Measurements from ENCODE around the gene GALNT16.
"Not testable (repeated sequence)": the region's sequence is repeated elsewhere in the genome, so short reads cannot be mapped to it uniquely, and the experiment has no call there.

Gene GALNT16

DNA sequence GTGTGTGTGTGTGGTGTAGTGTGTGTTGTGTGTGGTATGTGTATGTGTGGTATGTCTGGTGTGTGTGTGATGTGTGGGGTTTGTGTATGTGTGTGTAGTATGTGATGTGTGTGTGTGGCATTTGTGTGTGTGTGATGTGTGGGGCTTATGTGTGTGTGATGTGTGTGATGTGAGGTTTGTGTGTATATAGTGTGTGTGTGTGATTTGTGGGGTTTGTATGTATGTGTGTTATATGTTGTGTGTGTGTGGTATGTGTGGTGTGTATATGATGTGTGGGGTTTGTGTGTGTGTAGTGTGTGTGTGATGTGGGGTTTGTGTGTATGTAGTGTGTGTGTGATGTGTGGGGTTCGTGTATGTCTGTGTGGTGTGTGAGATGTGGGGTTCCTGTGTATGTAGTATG is 9.4 kb downstream of the GALNT16 start:
- Histone ChIP-seq H3K4me3 (ENCODE audit: low read length) (no peak overlapping the region), H3K36me3 (ENCODE audit: insufficient read depth, low read length) (no peaks in the 10 kb centered on the region), H3K4me1 (ENCODE audit: insufficient read depth, low read length) (no peaks in the 10 kb centered on the region), H3K9me3 (ENCODE audit: insufficient read depth, low read depth, low read length) (no peaks in the 10 kb centered on the region), H3K27ac (ENCODE audit: low read depth, low read length) (no peak overlapping the region), H3K9ac (ENCODE audit: low read depth, low read length) (no peak overlapping the region), H3K27me3 (ENCODE audit: insufficient read depth, low read length) (no peaks in the 10 kb centered on the region; the same call in 1 of the 2 replicates)
- 91% methylated on average over 1 of the region's 1 CpG for WGBS

- 80% methylated on average over 10 of the region's 10 CpGs for WGBS
- Histone ChIP-seq H3K9me3 (ENCODE audit: insufficient read depth, low read depth, low read length) (no peaks in the 10 kb centered on the region), H3K36me3 (ENCODE audit: insufficient read depth, low read length) (no peaks in the 10 kb centered on the region), H3K4me1 (ENCODE audit: insufficient read depth, low read length) (no peaks in the 10 kb centered on the region), H3K27ac (ENCODE audit: low read depth, low read length) (no peak overlapping the region), H3K27me3 (ENCODE audit: insufficient read depth, low read length) (no peaks in the 10 kb centered on the region; the same call in 1 of the 2 replicates), H3K4me3 (ENCODE audit: low read length) (no peak overlapping the region), H3K9ac (ENCODE audit: low read depth, low read length) (no peak overlapping the region)
Measured at GRCh38 chr14:69270097-69270496, 10.1 kb downstream of the GALNT16 start.

DNA sequence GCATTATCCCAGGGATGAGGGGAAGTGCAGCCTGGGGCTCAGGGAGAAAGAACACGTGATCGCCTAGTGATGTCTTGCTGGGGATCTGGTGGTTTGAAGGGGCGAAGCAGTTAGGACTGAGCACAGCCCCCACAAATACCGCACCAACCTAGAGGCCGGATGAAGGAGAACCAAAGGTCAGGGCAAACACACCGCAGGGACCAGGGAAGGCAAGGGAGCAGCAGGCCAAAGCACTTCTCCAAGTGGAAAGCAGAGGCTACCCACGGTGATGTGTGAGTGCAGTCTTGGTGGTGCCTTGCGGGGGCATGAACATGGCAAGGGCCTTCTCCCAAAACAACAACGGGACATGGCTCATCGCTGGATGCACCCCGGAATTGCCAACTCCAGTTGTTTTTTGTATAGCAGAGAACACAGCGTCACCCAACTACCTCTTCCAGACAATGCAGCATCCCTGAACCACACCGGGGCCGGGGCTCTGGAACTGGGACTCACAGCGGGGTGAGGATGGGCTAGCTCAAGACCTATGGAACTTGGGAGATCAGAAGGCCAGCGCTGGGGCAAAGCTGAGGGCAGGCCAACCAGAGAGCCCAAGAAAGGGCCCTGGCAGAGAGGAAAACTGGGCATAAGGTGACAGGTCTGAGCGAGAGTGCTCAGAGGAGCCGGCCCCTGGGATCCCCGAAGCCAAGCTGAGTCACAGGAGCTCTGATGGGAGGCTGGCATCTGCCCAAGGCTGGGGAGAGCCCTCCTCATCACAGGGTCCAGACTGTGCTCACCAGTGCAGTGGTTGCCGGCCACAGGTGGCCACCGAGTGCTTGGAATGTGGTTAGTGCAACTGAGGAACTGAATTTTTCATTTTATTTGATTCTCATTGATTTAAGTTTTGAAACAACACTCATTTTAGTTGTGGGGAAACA is 11.1 kb downstream of the GALNT16 start:
- no peaks in the 10 kb centered on the region for H3K9me3 ChIP-seq (ENCODE audit: insufficient read depth, low read depth, low read length)
- no peak overlapping the region for H3K27ac ChIP-seq (ENCODE audit: low read depth, low read length)
- H3K9ac ChIP-seq (ENCODE audit: low read depth, low read length), result no peak overlapping the region
- WGBS, result 92% methylated on average over 21 of the region's 21 CpGs
- no peaks in the 10 kb centered on the region for H3K4me1 ChIP-seq (ENCODE audit: insufficient read depth, low read length)
- H3K36me3 ChIP-seq (ENCODE audit: insufficient read depth, low read length), result no peaks in the 10 kb centered on the region
- no peaks in the 10 kb centered on the region for H3K27me3 ChIP-seq (ENCODE audit: insufficient read depth, low read length)
- H3K4me3 ChIP-seq (ENCODE audit: low read length), result no peak overlapping the region

DNA sequence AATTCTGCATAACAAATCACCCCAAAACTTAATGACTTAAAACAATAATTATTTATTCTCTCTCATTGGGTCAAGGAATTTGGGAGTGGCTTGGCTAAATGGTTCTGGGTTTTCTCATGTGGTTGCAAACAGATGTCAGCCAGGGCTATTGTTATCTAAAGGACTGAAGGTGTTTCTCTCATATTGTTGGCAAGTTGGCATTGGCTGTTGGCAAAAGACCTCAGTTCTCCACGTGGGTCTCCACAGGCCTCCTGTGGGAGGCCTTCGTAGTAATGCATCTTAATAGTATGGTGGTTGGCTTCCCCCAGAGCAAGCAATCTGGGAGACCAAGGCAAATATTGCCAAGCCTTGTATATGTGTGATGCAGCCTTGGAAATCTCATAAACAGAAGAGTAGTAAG is 14.4 kb downstream of the GALNT16 start:
- no peak overlapping the region for H3K27ac ChIP-seq (ENCODE audit: low read depth, low read length)
- no peak overlapping the region for H3K4me3 ChIP-seq (ENCODE audit: low read length)
- H3K9me3 ChIP-seq (ENCODE audit: insufficient read depth, low read depth, low read length), result no peaks in the 10 kb centered on the region
- H3K4me1 ChIP-seq (ENCODE audit: insufficient read depth, low read length), result no peaks in the 10 kb centered on the region
- H3K36me3 ChIP-seq (ENCODE audit: insufficient read depth, low read length), result no peaks in the 10 kb centered on the region
- WGBS, result 68% methylated on average over 2 of the region's 2 CpGs
- H3K9ac ChIP-seq (ENCODE audit: low read depth, low read length), result no peak overlapping the region
- no peaks in the 10 kb centered on the region for H3K27me3 ChIP-seq (ENCODE audit: insufficient read depth, low read length)

DNA sequence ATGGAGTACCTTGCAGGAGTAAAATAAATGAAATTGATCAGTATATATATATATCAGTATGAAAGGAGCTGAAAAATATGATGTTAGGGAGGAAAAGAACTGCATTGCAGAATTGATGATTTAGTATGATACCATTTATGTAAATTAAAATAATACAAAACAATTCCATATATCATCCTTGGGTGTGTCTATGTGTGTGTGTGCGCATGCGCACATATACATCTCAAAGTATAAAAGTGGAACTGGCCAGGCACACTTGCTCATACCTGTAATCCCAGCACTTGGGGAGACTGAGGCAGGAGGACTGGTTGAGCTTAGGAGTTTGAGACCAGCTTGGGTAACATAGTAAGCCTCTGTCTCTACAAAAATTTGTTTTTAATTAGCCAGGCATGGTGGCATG is 15.4 kb downstream of the GALNT16 start:
- no peaks in the 10 kb centered on the region for H3K27me3 ChIP-seq (ENCODE audit: insufficient read depth, low read length)
- H3K4me1 ChIP-seq (ENCODE audit: insufficient read depth, low read length), result no peaks in the 10 kb centered on the region
- WGBS, result no CpG with 5 or more reads among the region's 2 CpGs

DNA sequence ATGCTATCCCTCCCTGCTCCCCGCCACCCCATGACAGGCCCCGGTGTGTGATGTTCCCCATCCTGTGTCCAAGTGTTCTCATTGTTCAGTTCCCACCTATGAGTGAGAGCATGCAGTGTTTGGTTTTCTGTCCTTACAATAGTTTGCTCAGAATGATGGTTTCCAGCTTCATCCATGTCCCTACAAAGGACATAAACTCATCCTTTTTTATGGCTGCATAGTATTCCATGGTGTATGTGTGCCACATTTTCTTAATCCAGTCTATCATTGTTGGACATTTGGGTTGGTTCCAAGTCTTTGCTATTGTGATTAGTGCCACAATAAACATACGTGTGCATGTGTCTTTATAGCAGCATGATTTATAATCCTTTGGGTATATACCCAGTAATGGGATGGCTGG is 17.4 kb downstream of the GALNT16 start:
- WGBS, result 100% methylated on average over 2 of the region's 3 CpGs
- not testable (repeated sequence) for H3K27ac ChIP-seq (ENCODE audit: low read depth, low read length); H3K27me3 ChIP-seq (ENCODE audit: insufficient read depth, low read length); H3K36me3 ChIP-seq (ENCODE audit: insufficient read depth, low read length); H3K9ac ChIP-seq (ENCODE audit: low read depth, low read length); H3K9me3 ChIP-seq (ENCODE audit: insufficient read depth, low read depth, low read length); H3K4me1 ChIP-seq (ENCODE audit: insufficient read depth, low read length); H3K4me3 ChIP-seq (ENCODE audit: low read length)

More for the DNA sequence above, 15.4 kb downstream of the GALNT16 start:
- H3K4me3 ChIP-seq (ENCODE audit: low read length), result no peak overlapping the region
- H3K27ac ChIP-seq (ENCODE audit: low read depth, low read length), result no peak overlapping the region
- no peaks in the 10 kb centered on the region for H3K9me3 ChIP-seq (ENCODE audit: insufficient read depth, low read depth, low read length)
- H3K9ac ChIP-seq (ENCODE audit: low read depth, low read length), result no peak overlapping the region
- no peaks in the 10 kb centered on the region for H3K36me3 ChIP-seq (ENCODE audit: insufficient read depth, low read length)

DNA sequence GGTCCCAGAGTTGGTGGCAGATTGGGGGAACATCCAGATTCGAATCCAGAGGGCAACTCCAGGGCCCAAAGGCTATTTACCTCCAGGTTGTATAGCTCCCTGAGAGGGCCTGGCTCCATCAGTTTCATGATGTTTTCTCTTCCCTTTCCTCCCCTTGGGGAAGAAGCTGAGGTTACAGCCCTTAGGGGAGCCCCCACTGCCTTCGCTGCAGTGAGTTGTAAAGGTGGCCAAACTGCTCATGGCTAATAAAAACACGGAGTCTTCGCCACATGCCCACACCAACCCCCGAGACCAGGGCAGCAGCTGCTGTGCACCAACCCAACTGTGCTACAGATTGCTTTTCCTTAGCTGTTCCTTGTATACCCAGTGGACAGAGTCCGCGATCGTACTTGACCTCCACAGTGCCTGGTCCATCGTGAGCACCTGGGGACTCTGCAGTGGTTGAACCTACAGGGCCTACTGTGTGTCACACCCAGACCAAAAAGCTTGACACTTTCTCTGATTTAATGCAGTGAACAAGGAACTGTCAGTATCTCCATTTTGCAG is 20.9 kb downstream of the GALNT16 start:
- Histone ChIP-seq H3K4me3 (ENCODE audit: low read length) (no peak overlapping the region), H3K27me3 (ENCODE audit: insufficient read depth, low read length) (no peaks in the 10 kb centered on the region), H3K4me1 (ENCODE audit: insufficient read depth, low read length) (no peaks in the 10 kb centered on the region), H3K36me3 (ENCODE audit: insufficient read depth, low read length) (no peaks in the 10 kb centered on the region), H3K27ac (ENCODE audit: low read depth, low read length) (no peak overlapping the region), H3K9me3 (ENCODE audit: insufficient read depth, low read depth, low read length) (no peaks in the 10 kb centered on the region), H3K9ac (ENCODE audit: low read depth, low read length) (no peak overlapping the region)
- WGBS, result 95% methylated on average over 9 of the region's 9 CpGs

- H3K4me1 ChIP-seq (ENCODE audit: insufficient read depth, low read length), result no peaks in the 10 kb centered on the region
- 87% methylated on average over 10 of the region's 10 CpGs for WGBS
- no peaks in the 10 kb centered on the region for H3K9me3 ChIP-seq (ENCODE audit: insufficient read depth, low read depth, low read length)
- no peak overlapping the region for H3K9ac ChIP-seq (ENCODE audit: low read depth, low read length)
- H3K27me3 ChIP-seq (ENCODE audit: insufficient read depth, low read length), result no peaks in the 10 kb centered on the region
- no peaks in the 10 kb centered on the region for H3K36me3 ChIP-seq (ENCODE audit: insufficient read depth, low read length)
- H3K27ac ChIP-seq (ENCODE audit: low read depth, low read length), result no peak overlapping the region
- H3K4me3 ChIP-seq (ENCODE audit: low read length), result no peak overlapping the region
Measured at GRCh38 chr14:69281450-69282169, 21.7 kb downstream of the GALNT16 start.

DNA sequence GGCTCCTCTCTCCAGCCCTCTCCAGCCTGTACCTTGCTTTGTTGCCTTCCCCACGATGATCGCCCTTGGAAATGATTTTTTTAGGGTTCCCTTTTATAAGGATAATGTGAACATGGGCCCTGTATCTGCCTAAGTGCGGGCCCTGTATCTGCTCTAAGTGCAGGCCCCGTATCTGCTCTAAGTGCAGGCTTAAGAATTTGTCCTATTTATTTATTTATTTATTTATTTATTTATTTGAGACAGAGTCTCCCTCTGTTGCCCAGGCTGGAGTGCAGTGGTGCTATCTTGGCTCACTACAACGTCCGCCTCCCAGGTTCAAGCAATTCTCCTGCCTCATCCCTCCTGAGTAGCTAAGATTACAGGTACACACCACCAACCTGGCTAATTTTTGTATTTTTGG is 22.5 kb downstream of the GALNT16 start:
- no peak overlapping the region for H3K4me3 ChIP-seq (ENCODE audit: low read length)
- no peak overlapping the region for H3K9ac ChIP-seq (ENCODE audit: low read depth, low read length)
- H3K27ac ChIP-seq (ENCODE audit: low read depth, low read length), result no peak overlapping the region
- no peaks in the 10 kb centered on the region for H3K9me3 ChIP-seq (ENCODE audit: insufficient read depth, low read depth, low read length)
- H3K36me3 ChIP-seq (ENCODE audit: insufficient read depth, low read length), result no peaks in the 10 kb centered on the region
- 98% methylated on average over 6 of the region's 6 CpGs for WGBS
- H3K27me3 ChIP-seq (ENCODE audit: insufficient read depth, low read length), result no peaks in the 10 kb centered on the region
- H3K4me1 ChIP-seq (ENCODE audit: insufficient read depth, low read length), result no peaks in the 10 kb centered on the region

DNA sequence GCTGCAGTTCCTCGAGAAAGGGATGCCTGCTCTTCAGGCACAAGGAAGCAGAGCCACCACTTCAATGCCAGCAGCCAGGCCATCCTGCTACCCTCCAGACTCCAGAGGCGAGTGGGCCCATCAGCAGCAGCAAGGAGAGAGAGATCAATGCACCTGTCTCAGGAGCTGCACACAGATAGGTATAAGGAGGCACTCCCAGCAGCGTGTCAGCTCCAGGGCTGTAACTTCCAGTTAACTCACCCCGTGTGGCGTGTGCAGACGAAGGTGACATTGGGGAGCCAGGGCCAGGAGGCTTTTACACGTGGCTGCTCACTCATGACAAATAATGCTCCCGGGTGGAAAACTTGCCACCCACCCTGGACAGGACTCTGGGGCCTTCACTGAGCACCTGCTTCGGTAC is 24.2 kb downstream of the GALNT16 start:
- WGBS, result 90% methylated on average over 9 of the region's 9 CpGs

DNA sequence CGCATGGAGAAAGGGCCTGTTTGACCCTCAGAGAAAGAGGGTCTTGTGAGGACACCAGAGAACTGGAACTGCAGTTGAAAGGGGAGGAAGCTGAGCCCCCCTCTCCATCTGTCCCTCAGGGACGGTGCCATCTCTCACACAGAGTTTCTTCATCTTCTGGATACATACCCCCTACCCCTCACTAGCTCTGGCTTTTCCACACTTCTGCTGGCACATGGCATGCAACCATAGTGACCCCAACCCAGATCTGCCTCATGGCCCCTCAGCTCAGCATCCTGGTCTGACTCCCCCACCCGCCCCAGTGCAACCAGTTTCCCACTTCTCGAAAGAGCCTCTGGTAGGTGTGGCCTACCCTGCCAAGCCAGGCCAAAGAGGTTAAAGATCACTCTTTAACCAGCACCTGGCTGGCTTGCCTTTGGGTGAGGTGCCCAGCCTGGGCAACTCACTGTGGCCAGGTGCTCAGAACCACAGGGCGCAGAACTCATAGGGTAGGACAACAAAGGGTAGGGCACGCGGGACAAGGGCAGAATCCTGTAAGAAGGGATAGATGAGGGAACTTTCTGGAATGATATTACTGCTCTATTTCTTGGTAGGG is 25.8 kb downstream of the GALNT16 start:
- no peaks in the 10 kb centered on the region for H3K9me3 ChIP-seq (ENCODE audit: insufficient read depth, low read depth, low read length)
- no peak overlapping the region for H3K27ac ChIP-seq (ENCODE audit: low read depth, low read length)
- H3K9ac ChIP-seq (ENCODE audit: low read depth, low read length), result no peak overlapping the region
- H3K4me1 ChIP-seq (ENCODE audit: insufficient read depth, low read length), result no peaks in the 10 kb centered on the region
- WGBS, result 94% methylated on average over 7 of the region's 7 CpGs
- no peak overlapping the region for H3K4me3 ChIP-seq (ENCODE audit: low read length)
- H3K27me3 ChIP-seq (ENCODE audit: insufficient read depth, low read length), result no peaks in the 10 kb centered on the region
- no peaks in the 10 kb centered on the region for H3K36me3 ChIP-seq (ENCODE audit: insufficient read depth, low read length)

More for the DNA sequence above, 24.2 kb downstream of the GALNT16 start:
- Histone ChIP-seq H3K4me1 (ENCODE audit: insufficient read depth, low read length) (no peaks in the 10 kb centered on the region), H3K9ac (ENCODE audit: low read depth, low read length) (no peak overlapping the region), H3K9me3 (ENCODE audit: insufficient read depth, low read depth, low read length) (no peaks in the 10 kb centered on the region), H3K27me3 (ENCODE audit: insufficient read depth, low read length) (no peaks in the 10 kb centered on the region), H3K36me3 (ENCODE audit: insufficient read depth, low read length) (no peaks in the 10 kb centered on the region), H3K4me3 (ENCODE audit: low read length) (no peak overlapping the region), H3K27ac (ENCODE audit: low read depth, low read length) (no peak overlapping the region)

All from HUES64 (cell line).